ENCODE measurements around the gene TRIM58. TPM values are rescaled to one million over a fixed set of nuclear protein-coding genes. Genes with fewer than 3 reads are reported as not detected.

The TRIM58 gene
- total RNA-seq, 4 donors from 2014 or later: 0.33 to 7.0 (median 1.2) TPM

- TF ChIP-seq, protein P1, sequence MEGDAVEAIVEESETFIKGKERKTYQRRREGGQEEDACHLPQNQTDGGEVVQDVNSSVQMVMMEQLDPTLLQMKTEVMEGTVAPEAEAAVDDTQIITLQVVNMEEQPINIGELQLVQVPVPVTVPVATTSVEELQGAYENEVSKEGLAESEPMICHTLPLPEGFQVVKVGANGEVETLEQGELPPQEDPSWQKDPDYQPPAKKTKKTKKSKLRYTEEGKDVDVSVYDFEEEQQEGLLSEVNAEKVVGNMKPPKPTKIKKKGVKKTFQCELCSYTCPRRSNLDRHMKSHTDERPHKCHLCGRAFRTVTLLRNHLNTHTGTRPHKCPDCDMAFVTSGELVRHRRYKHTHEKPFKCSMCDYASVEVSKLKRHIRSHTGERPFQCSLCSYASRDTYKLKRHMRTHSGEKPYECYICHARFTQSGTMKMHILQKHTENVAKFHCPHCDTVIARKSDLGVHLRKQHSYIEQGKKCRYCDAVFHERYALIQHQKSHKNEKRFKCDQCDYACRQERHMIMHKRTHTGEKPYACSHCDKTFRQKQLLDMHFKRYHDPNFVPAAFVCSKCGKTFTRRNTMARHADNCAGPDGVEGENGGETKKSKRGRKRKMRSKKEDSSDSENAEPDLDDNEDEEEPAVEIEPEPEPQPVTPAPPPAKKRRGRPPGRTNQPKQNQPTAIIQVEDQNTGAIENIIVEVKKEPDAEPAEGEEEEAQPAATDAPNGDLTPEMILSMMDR (IDR thresholded peaks at IDR 0.05; ENCODE audit: low read depth): no peak
These were observed 27.9 kb downstream of the TRIM58 start for GRCh38 chr1:247884797-247885413.

- TF ChIP-seq, protein P1 (IDR thresholded peaks at IDR 0.05; ENCODE audit: low read depth): no peak
These were observed 38.2 kb downstream of the TRIM58 start, which contains the start of gene OR2W3 for GRCh38 chr1:247895163-247895637. TSS of gene OR2W3 (plus strand) at chr1:247895587. CDS start at chr1:247895587, 0 bp downstream.

- TF ChIP-seq, protein P1 (IDR thresholded peaks at IDR 0.05; ENCODE audit: low read depth): no peak
These were observed 39.0 kb downstream of the TRIM58 start for GRCh38 chr1:247895976-247896375.

DNA sequence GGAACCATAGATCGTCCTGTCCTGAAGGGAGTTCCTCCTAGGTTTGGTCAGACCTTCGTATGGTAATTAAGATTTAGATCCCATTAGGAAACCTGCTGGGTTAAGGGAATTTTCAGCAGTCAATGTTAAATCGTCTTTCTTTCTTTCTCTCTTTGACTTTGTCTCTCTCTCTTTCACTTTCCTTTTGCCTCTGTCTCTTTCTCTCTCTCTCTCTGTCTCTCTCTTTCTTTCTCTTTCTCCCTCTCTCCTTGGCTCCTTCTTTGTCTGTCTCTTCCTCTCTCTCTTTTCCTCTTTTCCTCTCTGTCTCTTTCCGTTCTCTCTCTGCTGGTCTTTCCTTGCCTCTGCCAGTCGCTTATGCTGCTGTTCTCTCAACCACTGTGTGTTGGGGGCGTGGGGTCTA, 47.1 kb downstream of the TRIM58 start:
- TF ChIP-seq, protein P1 (IDR thresholded peaks at IDR 0.05; ENCODE audit: low read depth): no peak

- TF ChIP-seq, protein P1 (IDR thresholded peaks at IDR 0.05; ENCODE audit: low read depth): no peak
These were observed 48.2 kb downstream of the TRIM58 start for GRCh38 chr1:247905181-247905580.

DNA sequence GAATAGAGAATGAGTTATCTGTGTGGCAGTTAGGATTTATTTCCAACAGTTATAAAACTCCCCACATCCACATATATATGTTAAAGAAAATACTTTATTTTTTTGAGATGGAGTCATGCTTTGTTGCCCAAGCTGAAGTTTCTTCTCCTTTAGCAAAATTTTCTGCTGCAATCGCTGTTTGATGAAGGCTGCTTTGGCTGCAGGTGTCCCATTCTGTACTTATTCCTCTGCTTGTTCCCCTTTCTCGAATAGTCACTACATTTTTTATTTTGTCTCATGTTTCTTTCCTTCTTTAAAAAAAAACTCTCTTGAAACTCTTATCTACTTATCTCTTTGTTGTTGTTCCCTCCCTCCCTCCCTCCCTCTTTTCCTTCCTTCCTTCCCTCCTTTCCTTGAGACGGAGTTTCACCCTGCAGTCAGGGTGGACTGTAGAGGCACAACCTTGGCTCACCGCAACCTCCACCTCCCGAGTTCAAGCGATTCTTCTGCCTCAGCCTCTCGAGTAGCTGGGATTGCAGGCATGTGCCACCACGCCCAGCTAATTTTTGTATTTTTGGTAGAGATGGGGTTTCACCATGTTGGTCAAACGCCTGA, 49.0 kb downstream of the TRIM58 start:
- TF ChIP-seq, protein P1 (IDR thresholded peaks at IDR 0.05; ENCODE audit: low read depth): no peak

DNA sequence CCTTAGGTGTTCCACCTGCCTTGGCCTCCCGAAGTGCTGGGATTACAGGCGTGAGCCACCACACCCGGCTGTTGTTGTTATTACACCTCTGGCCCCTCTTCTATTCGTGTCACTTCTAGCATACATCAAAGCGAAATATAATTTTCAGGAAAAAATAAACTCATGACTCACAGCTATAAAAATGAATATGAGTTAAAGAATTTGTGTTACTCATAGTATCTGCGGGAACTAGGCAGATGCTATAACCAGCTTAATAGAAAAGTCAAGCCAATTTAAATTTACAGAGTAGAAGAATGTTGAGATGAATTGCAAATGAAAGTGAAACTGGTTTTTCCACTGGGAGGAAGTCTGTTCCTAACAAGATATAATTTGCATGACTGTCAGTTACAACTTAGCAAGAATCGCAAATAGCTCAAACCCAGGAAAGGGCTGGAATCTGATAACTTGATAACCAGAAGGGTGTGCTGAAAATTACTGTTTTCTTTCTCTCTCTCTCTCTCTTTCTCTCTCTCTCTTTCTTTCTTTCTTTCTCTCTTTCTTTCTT, 49.6 kb downstream of the TRIM58 start:
- TF ChIP-seq, protein P1 (IDR thresholded peaks at IDR 0.05; ENCODE audit: low read depth): no peak
